RKO (cell line): ENCODE data around the gene SLC1A6.
A peak's percentile ranks its signal among the peaks of the same experiment; 100 is the strongest.
"Not testable (repeated sequence)": the region's sequence is repeated elsewhere in the genome, so short reads cannot be mapped to it uniquely, and the experiment has no call there.

ENCODE experiments used
- DNase-seq: peaks from one replicate; pipeline ENCODE4 v3.0.0-alpha.2; 2016; ENCODE audit warnings: low spot score

Gene SLC1A6

DNA sequence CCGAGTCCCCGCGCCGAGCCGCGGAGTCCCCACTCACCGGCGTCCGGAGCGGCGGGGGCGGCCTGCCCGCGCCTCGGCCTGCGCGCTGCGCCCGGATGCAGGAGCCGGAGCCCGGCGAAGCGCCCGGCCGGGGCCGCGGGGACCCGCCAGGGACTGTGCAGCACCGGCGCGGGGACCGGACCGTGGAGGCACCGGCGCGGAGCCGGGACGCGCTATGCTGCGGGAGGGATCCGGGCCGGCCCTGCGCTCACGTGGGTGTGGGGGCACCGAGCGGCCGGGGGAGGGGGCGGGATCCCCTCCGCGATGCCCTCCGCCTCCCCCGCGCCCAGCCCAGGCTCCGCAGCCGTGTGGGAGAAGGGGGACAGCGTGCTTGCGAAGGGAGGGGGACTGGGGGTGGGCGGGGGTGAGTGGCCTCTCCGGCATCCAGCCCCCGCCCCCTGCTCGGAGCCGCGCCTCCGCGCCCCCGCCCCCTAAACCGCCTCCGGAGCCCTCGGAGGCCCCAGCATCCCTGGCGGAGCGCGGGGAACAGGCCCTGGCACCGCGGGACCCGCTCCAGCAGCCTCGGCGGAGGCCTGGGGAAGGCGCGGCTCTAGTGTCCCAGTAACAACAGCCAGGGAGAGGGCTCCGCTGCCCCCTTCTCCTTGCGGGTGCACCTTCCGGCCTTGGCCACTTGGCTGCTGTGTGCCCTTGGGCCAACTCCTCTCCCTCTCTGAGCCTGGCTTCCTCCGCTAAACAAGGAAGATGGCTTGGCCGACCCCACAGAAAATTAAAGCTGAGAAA lies at the start of gene SLC1A6:
TSS of gene SLC1A6 (minus strand) at position 389 of the 780 bp plus-strand sequence. CDS start 6,954 bp downstream, outside the sequence.
- no peak for DNase-seq

- DNase-seq = no peak
Observed at GRCh38 chr19:15028490-15028889, 48.8 kb upstream of the SLC1A6 start.

GRCh38 chr19:15025217-15025616 lies 45.6 kb upstream of the SLC1A6 start:
- DNase-seq = peak; percentile 31

- no peak for DNase-seq
Observed at GRCh38 chr19:15022752-15023151, 43.1 kb upstream of the SLC1A6 start.

GRCh38 chr19:15021286-15022007 lies 41.8 kb upstream of the SLC1A6 start:
- DNase-seq = no peak

DNA sequence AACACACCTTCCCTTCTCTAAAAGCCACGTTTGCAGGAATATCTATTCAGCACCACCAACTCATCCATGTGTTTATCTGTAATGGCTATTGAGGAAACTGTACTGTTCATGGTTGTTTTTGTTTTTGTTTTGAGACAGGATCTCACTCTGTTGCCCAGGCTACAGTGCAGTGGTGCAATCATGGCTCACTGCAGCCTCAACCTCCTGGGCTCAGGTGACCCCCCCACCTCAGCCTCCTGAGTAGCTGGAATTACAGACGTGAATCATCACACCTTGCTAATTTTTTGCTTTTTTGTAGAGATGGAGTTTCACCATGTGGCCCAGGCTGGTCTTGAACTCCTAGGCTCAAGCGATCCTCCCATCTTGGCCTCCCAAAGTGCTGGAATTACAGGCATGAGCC lies 39.2 kb upstream of the SLC1A6 start:
- not testable (repeated sequence) for DNase-seq

GRCh38 chr19:15015946-15016542 lies 36.4 kb upstream of the SLC1A6 start:
- peak; percentile 53 for DNase-seq

DNA sequence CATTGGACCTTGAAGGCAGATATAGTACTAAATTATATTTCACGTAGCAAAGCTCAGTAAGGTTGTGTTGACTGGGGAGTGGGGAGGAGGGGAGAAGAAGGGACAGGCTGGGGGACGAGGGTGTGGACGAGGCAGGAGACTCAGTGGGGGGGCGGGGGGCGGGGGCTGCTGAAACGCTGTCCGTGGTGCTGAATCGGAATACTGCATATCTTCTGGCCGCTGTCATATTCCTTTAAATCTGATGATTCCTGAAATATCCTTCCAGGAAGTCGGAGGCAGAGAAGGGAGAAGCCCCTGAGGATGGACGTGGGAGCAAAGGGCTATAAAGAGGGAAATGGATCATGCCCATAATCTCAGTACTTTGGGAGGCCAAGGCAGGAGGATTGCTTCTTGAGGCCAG lies 34.9 kb upstream of the SLC1A6 start:
- DNase-seq = peak; percentile 16

DNA sequence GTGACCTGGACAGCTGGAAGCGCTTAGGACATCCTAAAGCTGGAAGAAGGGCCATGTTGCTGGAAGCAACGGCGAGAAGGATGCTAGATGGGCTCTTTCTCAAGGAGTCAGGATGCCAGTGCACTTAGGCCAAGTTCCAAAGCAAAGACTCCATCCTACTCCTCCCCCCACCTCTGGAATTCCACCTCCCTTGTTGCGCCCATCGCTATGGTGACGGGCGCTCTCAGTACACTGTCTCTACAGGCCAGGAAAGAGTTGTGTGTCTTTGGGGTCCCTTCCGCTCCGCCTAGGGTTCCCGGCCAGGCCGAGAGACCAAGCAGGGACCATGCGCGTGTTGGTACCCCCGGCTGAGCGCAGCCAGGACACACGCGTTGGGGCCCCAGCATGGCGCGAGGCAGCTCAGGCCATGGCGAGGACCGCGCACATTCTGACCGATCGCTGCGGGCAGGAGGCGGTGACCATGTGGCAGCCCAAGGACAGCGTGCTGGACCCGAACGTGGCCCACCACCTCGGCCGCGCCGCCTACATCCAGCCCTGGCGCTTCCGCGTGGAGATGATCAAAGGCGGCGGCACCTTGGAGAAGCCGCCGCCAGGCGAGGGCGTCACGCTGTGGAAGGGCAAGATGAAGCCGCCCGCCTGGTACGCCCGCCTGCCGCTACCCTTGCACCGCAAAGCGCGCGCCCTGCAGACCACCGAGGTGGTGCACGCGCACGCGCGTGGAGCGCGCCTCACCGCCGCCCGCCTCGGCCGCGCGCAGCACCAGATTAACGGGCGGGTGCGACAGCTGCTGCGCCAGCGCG lies 31.0 kb upstream of the SLC1A6 start:
- no peak for DNase-seq

- DNase-seq = no peak
Observed at GRCh38 chr19:15008308-15008707, 28.6 kb upstream of the SLC1A6 start.

DNA sequence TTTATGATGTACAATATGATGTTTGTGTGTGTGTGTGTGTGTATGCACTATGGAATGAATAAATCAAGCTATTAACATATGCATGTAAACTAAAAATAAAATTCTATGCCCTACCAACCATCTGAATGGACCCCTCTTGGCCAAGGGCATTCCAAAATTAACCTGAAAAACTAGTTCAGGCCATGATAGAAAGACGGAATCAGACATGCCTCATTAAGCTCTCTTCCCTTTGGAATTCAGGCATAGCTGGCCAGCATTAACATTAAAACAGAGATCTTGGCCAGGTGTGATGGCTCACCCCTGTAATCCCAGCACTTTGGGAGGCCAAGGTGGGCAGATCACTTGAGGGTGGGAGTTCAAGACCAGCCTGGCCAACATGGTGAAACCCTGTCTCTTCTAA lies 18.3 kb upstream of the SLC1A6 start:
- DNase-seq = no peak

DNA sequence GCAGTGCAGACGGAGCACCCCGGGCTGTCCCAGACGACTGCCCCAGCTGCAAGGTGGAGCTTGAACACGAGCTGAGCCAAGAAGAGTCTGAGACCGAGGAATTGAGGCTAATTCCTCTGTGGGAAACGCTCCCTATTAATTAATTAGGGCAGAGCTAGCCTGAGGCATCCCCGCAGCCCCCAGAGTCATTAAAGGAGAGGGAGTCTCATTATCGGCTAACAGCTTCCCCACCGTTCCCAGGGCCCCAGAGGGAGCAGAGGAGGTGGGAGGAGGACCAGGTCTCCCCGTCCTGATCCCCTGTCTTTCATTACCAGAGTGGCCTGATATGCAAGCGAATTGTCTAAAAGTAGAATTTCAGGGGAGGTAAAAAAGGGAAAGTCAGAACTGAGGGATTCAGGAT lies 13.1 kb upstream of the SLC1A6 start:
- no peak for DNase-seq

- DNase-seq = no peak
Observed at GRCh38 chr19:14985133-14985532, 5.5 kb upstream of the SLC1A6 start.

DNA sequence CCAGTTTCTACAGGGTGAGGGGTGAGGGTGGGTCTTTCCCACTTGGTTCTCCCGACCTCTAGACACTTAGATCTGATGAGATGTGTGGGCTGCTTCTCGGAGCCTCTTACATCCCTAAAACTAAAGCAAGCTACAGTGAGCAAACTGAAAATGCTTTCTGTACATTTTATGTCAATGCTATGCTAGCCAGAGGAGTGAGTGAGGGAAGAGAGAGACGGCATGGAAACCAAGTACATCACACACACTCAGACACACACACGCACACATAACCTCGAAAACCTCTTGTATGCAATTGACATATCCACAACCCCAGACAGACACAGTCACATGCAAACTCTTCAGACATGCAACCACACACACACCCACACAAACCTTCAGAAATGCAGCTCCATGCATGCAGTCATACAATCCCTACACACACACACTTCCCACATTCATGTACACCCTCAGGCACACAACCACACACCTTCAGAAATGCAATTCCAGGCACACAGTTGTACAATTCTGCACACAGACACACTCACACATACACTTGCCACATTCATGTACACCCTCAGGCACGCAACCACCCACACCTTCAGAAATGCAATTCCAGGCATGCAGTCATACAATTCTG lies 1.4 kb downstream of the SLC1A6 start:
- DNase-seq = no peak

GRCh38 chr19:14977128-14977527 lies 2.5 kb downstream of the SLC1A6 start:
- no peak for DNase-seq

DNA sequence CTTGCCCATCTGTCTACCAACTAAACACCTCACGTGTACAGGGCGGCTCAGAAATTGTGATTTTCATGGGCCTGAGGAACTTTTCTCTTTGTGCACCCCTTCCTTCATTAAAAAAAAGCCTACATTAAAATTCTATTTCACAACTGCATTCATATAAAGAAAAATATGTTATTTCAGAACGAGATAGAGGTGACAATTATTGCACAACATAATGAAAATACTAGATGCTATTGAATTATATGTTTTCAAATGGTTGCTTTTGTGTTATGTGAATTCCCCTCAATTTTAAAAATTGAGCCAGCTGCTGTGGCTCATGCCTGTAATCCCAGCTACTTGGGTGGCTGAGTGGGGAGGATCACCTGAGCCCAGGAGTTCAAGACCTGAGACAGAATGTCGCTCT lies 5.2 kb downstream of the SLC1A6 start:
- no peak for DNase-seq

DNA sequence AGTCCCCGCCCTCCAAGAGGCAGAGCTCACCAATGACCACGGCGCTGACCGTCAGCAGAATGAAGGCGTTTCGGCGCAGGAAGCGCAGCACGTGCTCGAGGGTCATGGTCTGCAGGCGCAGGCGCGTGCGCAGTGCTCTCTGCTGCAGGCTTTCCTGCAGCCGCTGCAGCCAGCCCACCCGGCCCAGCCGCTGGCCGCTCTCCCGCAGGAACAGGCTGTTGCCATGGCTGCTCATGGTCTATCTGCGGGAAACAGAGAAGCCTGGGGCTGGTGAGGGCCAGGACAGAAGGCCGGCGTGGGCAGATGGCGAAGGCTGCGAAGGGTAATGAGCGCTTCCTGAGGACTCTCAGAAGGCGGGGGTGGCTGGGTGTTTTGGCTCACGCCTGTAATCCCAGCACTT lies 7.0 kb downstream of the SLC1A6 start:
- no peak for DNase-seq

DNA sequence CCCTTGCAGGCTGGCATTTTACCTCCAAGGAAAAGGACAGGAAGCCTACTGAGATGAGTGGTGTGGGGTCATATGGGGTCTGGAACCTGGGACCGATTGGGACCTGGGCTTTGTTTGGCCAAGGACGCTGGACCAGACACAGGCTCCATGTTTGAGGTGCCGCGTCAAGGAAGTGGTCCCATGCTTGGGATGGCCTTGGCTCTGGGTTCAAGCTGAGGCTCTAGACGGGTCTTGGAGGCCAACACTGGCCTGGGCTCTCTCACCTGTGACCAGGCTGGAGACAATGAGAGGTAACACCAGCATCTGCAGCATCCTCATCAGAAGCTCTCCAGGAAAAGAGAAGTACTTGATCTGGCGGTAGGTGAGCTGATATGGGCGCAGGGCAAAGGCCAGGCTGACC lies 8.2 kb downstream of the SLC1A6 start:
- DNase-seq = no peak

DNA sequence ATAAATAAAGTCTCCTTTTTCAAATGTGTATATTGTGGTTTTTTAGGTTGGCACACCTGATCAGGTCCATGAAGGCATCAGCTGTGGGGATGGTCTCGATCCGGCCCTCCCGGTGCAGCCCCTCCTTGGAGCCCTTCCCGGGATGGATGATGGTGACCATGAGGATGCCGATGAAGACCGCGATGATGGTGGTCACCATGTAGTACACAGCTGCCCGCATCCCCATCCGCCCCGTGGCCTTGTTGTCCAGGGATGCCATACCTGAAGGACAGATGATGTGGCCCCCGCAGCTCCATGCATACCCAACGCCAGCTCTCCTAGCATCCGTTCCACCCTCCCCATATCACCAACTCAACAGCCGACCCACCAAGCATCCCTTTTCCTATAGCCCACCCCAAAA lies 11.4 kb downstream of the SLC1A6 start:
- DNase-seq = no peak

DNA sequence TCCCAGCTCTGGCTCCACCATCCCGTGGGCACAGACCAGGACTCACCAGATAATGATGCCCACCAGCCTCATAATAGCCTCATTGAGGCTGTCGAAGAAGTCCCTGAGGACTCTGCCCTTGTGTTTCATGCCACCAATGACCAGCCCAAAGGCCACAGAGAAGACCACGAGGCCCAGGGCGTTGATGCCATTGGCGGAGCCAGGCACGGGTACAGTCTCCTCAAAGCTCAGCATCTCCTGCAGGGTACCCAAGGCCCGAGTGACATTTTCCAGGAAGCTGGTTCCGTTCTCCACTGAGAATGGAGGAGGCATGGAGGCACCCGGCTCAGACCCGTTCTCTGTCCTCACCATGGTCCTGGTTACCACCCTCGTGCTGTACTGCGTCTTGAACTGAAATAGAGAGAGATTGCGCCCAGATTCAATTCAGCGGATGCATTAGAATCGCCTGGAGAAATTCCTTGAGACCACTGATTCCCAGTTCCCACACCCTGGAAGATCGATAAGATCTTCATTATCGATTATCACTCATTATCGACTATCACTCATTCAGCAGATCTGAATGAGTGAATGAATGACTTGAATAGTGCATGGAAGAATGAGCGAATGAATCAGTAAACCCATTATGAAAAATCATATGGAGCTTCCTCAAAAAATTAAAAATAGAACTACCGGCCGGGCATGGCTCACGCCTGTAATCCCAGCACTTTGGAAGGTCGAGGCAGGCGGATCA lies 17.5 kb downstream of the SLC1A6 start:
- DNase-seq = no peak

DNA sequence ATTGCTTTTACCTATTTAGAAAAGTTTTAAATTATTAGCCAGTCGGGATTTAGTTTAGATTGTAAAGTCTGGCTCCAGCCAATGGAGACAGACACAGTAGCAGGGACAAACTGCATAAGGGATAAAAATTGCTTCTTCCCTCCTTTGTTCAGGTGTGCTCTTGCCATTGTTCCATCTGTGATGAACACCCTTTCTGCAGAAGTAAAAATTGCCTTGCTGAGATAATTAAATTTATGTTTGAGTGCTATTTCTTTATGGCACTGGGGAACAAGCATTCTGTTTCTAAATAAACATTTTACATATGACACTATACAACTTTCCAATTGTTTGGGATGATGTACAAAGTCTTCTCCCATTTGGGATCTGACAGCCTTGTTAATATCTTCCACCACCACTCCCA lies 20.4 kb downstream of the SLC1A6 start:
- DNase-seq = no peak
